ENCODE results near the gene RANBP10.

- TF ChIP-seq CTCF (IDR thresholded peaks at IDR 0.05) (no peak), POLR2A (IDR thresholded peaks at IDR 0.05) (no peak), POLR2AphosphoS5 (IDR thresholded peaks at IDR 0.05) (no peak)
These were observed 128.6 kb downstream of the RANBP10 start for GRCh38 chr16:67677712-67678111.
